HG02763 (cell line): ENCODE results near the gene HS2ST1.
A peak's percentile ranks its signal among the peaks of the same experiment; 100 is the strongest.
"Not testable (repeated sequence)": the region's sequence is repeated elsewhere in the genome, so short reads cannot be mapped to it uniquely, and the experiment has no call there.

ENCODE experiments used
- ATAC-seq: cut with Tn5 transposase; IDR thresholded peaks from one replicate; pipeline ENCODE4 v1.9.1; 2021; ENCODE audit warnings: mild to moderate bottlenecking, moderate library complexity; ENCODE audit not compliant: unreplicated experiment

HS2ST1 gene

GRCh38 chr1:86965012-86965826 lies 50.8 kb downstream of the HS2ST1 start:
- no peak for ATAC-seq

GRCh38 chr1:86965827-86966182 lies 51.4 kb downstream of the HS2ST1 start:
- peak; percentile 58 for ATAC-seq

GRCh38 chr1:86970938-86971337 lies 56.5 kb downstream of the HS2ST1 start:
- ATAC-seq, result no peak

GRCh38 chr1:86971778-86972177 lies 57.3 kb downstream of the HS2ST1 start:
- no peak for ATAC-seq

GRCh38 chr1:86972262-86972661 lies 57.8 kb downstream of the HS2ST1 start:
- ATAC-seq, result no peak

- no peak for ATAC-seq
These were observed 61.6 kb downstream of the HS2ST1 start for GRCh38 chr1:86975993-86976550.

GRCh38 chr1:86976664-86977063 lies 62.2 kb downstream of the HS2ST1 start:
- no peak for ATAC-seq

- no peak for ATAC-seq
These were observed 67.2 kb downstream of the HS2ST1 start for GRCh38 chr1:86981482-86982213.

GRCh38 chr1:86983677-86984076 lies 69.2 kb downstream of the HS2ST1 start:
- ATAC-seq, result not testable (repeated sequence)

GRCh38 chr1:86987446-86987845 lies 73.0 kb downstream of the HS2ST1 start:
- ATAC-seq, result no peak

GRCh38 chr1:86988835-86989234 lies 74.4 kb downstream of the HS2ST1 start:
- no peak for ATAC-seq

- ATAC-seq, result not testable (repeated sequence)
These were observed 75.3 kb downstream of the HS2ST1 start for GRCh38 chr1:86989690-86990089.

GRCh38 chr1:86990826-86991225 lies 76.4 kb downstream of the HS2ST1 start:
- no peak for ATAC-seq

- ATAC-seq, result no peak
These were observed 77.2 kb downstream of the HS2ST1 start for GRCh38 chr1:86991549-86992186.

- no peak for ATAC-seq
These were observed 78.4 kb downstream of the HS2ST1 start for GRCh38 chr1:86992861-86993260.

GRCh38 chr1:86993269-86993985 lies 79.0 kb downstream of the HS2ST1 start:
- ATAC-seq, result no peak

GRCh38 chr1:86994061-86994460 lies 79.6 kb downstream of the HS2ST1 start:
- no peak for ATAC-seq

GRCh38 chr1:86997538-86997937 lies 83.1 kb downstream of the HS2ST1 start:
- ATAC-seq, result no peak

GRCh38 chr1:86998280-86998679 lies 83.8 kb downstream of the HS2ST1 start:
- no peak for ATAC-seq

GRCh38 chr1:86998727-86999126 lies 84.3 kb downstream of the HS2ST1 start:
- ATAC-seq, result no peak

GRCh38 chr1:87000460-87000859 lies 86.0 kb downstream of the HS2ST1 start:
- no peak for ATAC-seq
